Vagina (tissue), 2 donors: Measurements from ENCODE around the gene THADA. TPM values are rescaled to one million over a fixed set of nuclear protein-coding genes. Genes with fewer than 3 reads are reported as not detected.
A peak's percentile ranks its signal among the peaks of the same experiment; 100 is the strongest.

ENCODE experiments used
- DNase-seq, 2 donors: peaks; one replicate each; pipeline ENCODE4 v3.0.0-alpha.2; 2017; ENCODE audit errors: extremely low spot score in 2 of 2
- H3K27ac ChIP-seq: fragments of 200-600 bp; sonication (generic); one replicate; pipeline ENCODE4 v1.5.1; 2019
- H3K27me3 ChIP-seq: fragments of 200-600 bp; sonication (generic); one replicate; pipeline ENCODE4 v1.5.1; 2019
- H3K36me3 ChIP-seq, 2 donors: fragments of 200-600 bp; sonication (generic); one replicate each; pipeline ENCODE4 v1.5.1; 2017 to 2019
- H3K4me1 ChIP-seq: fragments of 200-600 bp; sonication (generic); one replicate; pipeline ENCODE4 v1.5.1; 2019
- H3K4me3 ChIP-seq, 2 donors: fragments of 200-600 bp; sonication (generic); 1 replicate in 1 of 2; 2 replicates in 1 of 2; pipeline ENCODE4 v1.5.1; 2016 to 2019
- H3K9me3 ChIP-seq: fragments of 200-600 bp; sonication (generic); one replicate; pipeline ENCODE4 v1.5.1; 2019
- POLR2A ChIP-seq, 2 donors: fragments of 450-650 bp; IDR thresholded peaks; one replicate each; pipeline ENCODE4 v1.6.1; 2017; ENCODE audit warnings: antibody characterized with exemption in 2 of 2, mild to moderate bottlenecking in 2 of 2, moderate library complexity in 2 of 2
- POLR2AphosphoS5 ChIP-seq, 2 donors: sonication (generic); formaldehyde crosslinking; IDR thresholded peaks; one replicate each; pipeline ENCODE4 v1.9.0; 2017; ENCODE audit warnings: antibody characterized with exemption in 2 of 2, mild to moderate bottlenecking in 2 of 2, low read depth in 1 of 2; ENCODE audit not compliant: insufficient read depth in 1 of 2
- intact Hi-C: fragments of 100-400 bp; cut with DNase I; formaldehyde crosslinking; loops from one replicate; pipeline ENCODE4 v1.15.1; 2023
- total RNA-seq: library from RNA; depleted of rRNA; stranded (reverse); fragments of >200 nt; gene quantifications from one replicate; pipeline ENCODE4 v1.2.3, GENCODE V29; 2016
- TF ChIP-seq, protein P1 (sequence below), 3 experiments: fragments of 450-650 bp in 2 of 3; fragments of 200-600 bp in 1 of 3; sonication (generic) in 1 of 3; IDR thresholded peaks; one replicate each; pipeline ENCODE4 v1.5.1; 2017 to 2019; ENCODE audit warnings: antibody characterized with exemption in 3 of 3, mild to moderate bottlenecking in 2 of 3, moderate library complexity in 2 of 3

The THADA gene
- total RNA-seq, 1 donor from 2014 or later: 32.2 TPM

DNA sequence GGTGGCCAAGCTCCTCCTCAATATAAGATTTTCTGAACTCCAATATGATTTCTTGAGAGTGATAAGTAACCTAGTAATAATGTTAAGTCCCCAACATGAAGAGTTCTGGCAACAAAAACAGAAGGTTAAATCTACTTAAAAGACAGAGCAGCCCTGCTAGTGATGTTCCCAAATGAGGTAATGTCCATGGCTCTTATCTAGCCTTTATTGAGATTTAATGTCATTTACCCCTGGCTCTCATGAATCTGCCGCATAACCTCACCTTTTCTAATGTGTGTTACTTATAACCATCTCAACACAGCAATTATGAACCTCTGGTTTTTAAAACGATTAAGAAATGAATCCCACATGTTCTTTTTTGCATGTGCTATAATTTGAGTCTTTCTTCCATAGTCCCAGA, 201.9 kb downstream of the THADA start:
- H3K27me3 ChIP-seq: no peaks in the 10 kb centered on the region

DNA sequence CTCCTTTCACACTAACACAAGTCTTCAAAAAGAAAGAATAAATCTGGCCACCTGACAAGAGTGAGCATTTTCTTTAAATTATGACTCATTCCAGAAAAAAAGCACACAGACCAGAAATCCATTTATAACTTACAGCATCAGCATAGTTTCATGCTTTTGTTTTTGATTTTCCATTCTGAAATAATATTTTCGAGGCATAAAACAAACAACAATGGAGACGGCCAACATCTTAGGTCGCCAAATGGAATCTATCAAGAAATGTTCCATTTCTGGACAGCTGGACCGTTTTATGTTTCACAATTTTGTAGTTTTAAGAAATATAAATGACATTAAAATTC, 204.0 kb downstream of the THADA start:
- DNase-seq: no peak
- TF ChIP-seq POLR2AphosphoS5 (IDR thresholded peaks at IDR 0.05; ENCODE audit: insufficient read depth in 1 of 2, low read depth in 1 of 2) (peak in 1 of 2 donors; percentile 63), POLR2A (IDR thresholded peaks at IDR 0.05) (no peak)
- Histone ChIP-seq H3K4me3 (no peak overlapping the region), H3K27me3 (no peaks in the 10 kb centered on the region), H3K9me3 (no peaks in the 10 kb centered on the region), H3K36me3 (no peaks in the 10 kb centered on the region), H3K4me1 (peaks cover 16% of the 10 kb centered on the region), H3K27ac (peak overlapping the region; percentile 58)
- intact Hi-C loops: no loop called here

More for the DNA sequence above, 201.9 kb downstream of the THADA start:
- Histone ChIP-seq H3K36me3 (no peaks in the 10 kb centered on the region), H3K27ac (no peak overlapping the region), H3K9me3 (no peaks in the 10 kb centered on the region), H3K4me1 (peaks cover 13% of the 10 kb centered on the region), H3K4me3 (no peak overlapping the region)
- intact Hi-C loops: no loop called here
- TF ChIP-seq, protein P1, sequence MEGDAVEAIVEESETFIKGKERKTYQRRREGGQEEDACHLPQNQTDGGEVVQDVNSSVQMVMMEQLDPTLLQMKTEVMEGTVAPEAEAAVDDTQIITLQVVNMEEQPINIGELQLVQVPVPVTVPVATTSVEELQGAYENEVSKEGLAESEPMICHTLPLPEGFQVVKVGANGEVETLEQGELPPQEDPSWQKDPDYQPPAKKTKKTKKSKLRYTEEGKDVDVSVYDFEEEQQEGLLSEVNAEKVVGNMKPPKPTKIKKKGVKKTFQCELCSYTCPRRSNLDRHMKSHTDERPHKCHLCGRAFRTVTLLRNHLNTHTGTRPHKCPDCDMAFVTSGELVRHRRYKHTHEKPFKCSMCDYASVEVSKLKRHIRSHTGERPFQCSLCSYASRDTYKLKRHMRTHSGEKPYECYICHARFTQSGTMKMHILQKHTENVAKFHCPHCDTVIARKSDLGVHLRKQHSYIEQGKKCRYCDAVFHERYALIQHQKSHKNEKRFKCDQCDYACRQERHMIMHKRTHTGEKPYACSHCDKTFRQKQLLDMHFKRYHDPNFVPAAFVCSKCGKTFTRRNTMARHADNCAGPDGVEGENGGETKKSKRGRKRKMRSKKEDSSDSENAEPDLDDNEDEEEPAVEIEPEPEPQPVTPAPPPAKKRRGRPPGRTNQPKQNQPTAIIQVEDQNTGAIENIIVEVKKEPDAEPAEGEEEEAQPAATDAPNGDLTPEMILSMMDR (IDR thresholded peaks at IDR 0.05): no peak
- no peak for TF ChIP-seq POLR2A (IDR thresholded peaks at IDR 0.05)
- TF ChIP-seq POLR2AphosphoS5 (IDR thresholded peaks at IDR 0.05; ENCODE audit: insufficient read depth in 1 of 2, low read depth in 1 of 2): no peak
- DNase-seq: no peak

DNA sequence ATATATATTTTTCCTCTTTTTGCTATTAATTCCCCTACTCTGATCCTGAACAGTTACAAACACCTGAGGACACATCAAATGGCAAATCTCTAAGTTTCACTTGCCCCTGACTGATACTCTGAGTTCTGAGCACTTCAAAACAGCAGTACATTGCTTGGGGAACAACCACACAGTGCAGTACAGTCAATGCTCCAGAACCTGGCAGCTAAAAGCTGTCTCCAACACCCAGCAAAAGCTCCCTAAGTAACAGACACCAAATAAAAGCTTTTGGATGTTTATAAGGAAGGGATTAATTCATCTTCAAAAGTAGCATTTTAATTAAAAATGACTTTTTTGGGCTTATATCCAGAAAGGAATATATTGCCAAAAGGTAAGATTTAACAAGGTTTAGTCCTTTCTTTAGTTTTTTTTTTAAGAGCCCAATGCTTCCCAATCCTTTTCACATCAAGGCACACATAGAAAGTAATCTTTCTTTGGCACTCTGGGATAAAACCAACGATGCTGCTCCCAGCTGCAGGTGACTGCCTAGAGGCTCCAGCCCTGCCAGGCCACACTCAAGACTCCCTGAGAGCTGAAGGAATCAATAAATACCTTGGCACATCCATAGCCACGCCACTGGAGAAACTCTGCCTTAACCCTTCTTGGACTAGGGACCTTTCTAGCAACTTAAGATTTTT, 204.5 kb downstream of the THADA start:
- intact Hi-C loops: no loop called here
- peaks cover 16% of the 10 kb centered on the region for H3K4me1 ChIP-seq
- H3K4me3 ChIP-seq: no peak overlapping the region

DNA sequence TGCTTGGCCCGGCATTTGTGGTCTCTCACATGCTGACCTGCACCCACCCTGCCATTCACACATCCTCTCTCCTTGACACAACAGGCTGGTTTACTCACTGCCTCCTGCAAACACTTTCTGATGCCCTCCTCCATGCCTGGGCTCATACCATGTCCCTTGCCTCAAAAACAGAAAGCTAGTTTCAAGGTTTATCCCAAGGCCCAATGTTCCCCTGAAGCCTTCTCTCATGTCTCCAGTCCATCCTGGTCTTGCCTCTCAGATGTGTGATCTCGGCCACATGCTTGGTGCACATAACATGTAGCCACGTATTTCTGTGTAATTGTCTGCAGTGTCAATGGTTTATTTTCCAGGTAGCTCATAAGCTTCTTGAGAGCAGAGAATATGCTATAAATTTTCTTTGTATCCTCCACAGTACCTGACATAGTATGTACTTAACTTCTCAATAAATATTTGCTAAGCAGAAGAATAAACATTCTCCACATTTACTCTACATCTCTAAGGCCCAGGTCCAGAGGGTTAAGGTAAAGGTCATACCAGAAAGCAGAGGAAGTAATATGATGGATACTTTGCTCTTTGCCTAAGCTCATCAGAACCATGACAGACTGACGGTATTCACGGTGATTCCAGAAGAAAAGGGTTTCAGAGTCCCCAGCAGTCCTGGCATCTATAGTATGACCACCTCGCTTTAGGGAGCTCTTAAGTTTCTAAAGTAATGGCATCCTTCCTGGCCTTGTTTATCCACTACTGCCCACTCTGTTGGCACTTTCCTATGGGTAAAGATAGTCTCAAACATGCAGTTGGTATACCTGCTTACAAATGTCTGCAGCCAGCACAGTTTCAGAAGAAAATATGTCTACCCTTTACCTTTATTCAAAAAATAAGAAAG, 206.0 kb downstream of the THADA start:
- Histone ChIP-seq H3K36me3 (no peaks in the 10 kb centered on the region), H3K4me3 (no peak overlapping the region), H3K27me3 (no peaks in the 10 kb centered on the region), H3K9me3 (no peaks in the 10 kb centered on the region), H3K27ac (peak overlapping the region; percentile 58), H3K4me1 (peaks cover 16% of the 10 kb centered on the region)
- TF ChIP-seq, protein P1 (IDR thresholded peaks at IDR 0.05): no peak
- no peak for TF ChIP-seq POLR2A (IDR thresholded peaks at IDR 0.05)
- no peak for TF ChIP-seq POLR2AphosphoS5 (IDR thresholded peaks at IDR 0.05; ENCODE audit: insufficient read depth in 1 of 2, low read depth in 1 of 2)
- no peak for DNase-seq
- intact Hi-C loops: no loop called here

More for the DNA sequence above, 204.5 kb downstream of the THADA start:
- H3K27me3 ChIP-seq: no peaks in the 10 kb centered on the region
- TF ChIP-seq POLR2AphosphoS5 (IDR thresholded peaks at IDR 0.05; ENCODE audit: insufficient read depth in 1 of 2, low read depth in 1 of 2) (no peak), POLR2A (IDR thresholded peaks at IDR 0.05) (no peak)
- TF ChIP-seq, protein P1 (IDR thresholded peaks at IDR 0.05): no peak
- DNase-seq: no peak
- peak overlapping the region; percentile 58 for H3K27ac ChIP-seq
- H3K36me3 ChIP-seq: no peaks in the 10 kb centered on the region
- H3K9me3 ChIP-seq: no peaks in the 10 kb centered on the region

DNA sequence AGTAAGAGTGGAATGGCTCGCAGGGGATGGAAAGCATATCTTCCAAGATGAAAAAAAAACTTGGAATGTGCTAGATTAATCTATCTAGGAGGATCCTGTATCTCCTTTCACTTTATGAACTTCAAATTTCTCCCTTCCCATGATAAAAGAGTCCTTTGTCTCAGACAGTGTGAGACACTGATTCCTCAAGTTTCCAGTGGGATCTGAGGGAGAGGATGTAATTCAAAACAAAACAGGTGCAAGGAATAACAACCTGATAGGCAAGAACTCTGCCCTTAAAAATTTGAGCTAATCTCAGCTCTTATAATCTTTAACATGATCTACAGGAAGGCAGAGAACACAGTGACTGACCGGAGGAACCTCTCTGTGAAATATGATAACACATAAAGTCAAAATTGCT, 207.5 kb downstream of the THADA start:
- TF ChIP-seq POLR2AphosphoS5 (IDR thresholded peaks at IDR 0.05; ENCODE audit: insufficient read depth in 1 of 2, low read depth in 1 of 2): no peak
- Histone ChIP-seq H3K4me3 (no peak overlapping the region), H3K4me1 (peaks cover 16% of the 10 kb centered on the region), H3K9me3 (no peaks in the 10 kb centered on the region), H3K27me3 (no peaks in the 10 kb centered on the region), H3K36me3 (no peaks in the 10 kb centered on the region), H3K27ac (no peak overlapping the region)
- intact Hi-C loops: no loop called here
- no peak for DNase-seq
